Measurements from ENCODE around the gene PRR19. TPM values are rescaled to one million over a fixed set of nuclear protein-coding genes. Genes with fewer than 3 reads are reported as not detected.

The PRR19 gene
- total RNA-seq, 1 donor from 2014 or later, result 0.65 TPM

GRCh38 chr19:42283188-42284065, 18.5 kb upstream of the PRR19 start:
- DNase-seq (ENCODE audit: low read depth), result peak; percentile 63

- no peak for DNase-seq (ENCODE audit: low read depth)
Observed at GRCh38 chr19:42284066-42284501, 17.8 kb upstream of the PRR19 start.

- DNase-seq (ENCODE audit: low read depth), result no peak
Observed at GRCh38 chr19:42284591-42285341, 17.2 kb upstream of the PRR19 start.

GRCh38 chr19:42285541-42285941, 16.4 kb upstream of the PRR19 start:
- DNase-seq (ENCODE audit: low read depth), result no peak

- DNase-seq (ENCODE audit: low read depth), result no peak
Observed at GRCh38 chr19:42285988-42286348, 16.0 kb upstream of the PRR19 start.

GRCh38 chr19:42286349-42287016, 15.4 kb upstream of the PRR19 start:
- peak; percentile 40 for DNase-seq (ENCODE audit: low read depth)

- DNase-seq (ENCODE audit: low read depth), result no peak
Observed at GRCh38 chr19:42287017-42287826, 14.7 kb upstream of the PRR19 start.

GRCh38 chr19:42287827-42288107, 14.2 kb upstream of the PRR19 start:
- DNase-seq (ENCODE audit: low read depth), result no peak

GRCh38 chr19:42288387-42288786, 13.5 kb upstream of the PRR19 start:
- no peak for DNase-seq (ENCODE audit: low read depth)

- DNase-seq (ENCODE audit: low read depth), result no peak
Observed at GRCh38 chr19:42288881-42289555, 12.9 kb upstream of the PRR19 start.

GRCh38 chr19:42289556-42290041, 12.3 kb upstream of the PRR19 start:
- DNase-seq (ENCODE audit: low read depth), result no peak

GRCh38 chr19:42290136-42290522, 11.8 kb upstream of the PRR19 start:
- DNase-seq (ENCODE audit: low read depth), result no peak

- DNase-seq (ENCODE audit: low read depth), result no peak
Observed at GRCh38 chr19:42290523-42291434, 11.2 kb upstream of the PRR19 start.

GRCh38 chr19:42291435-42291810, 10.5 kb upstream of the PRR19 start:
- no peak for DNase-seq (ENCODE audit: low read depth)

- no peak for DNase-seq (ENCODE audit: low read depth)
Observed at GRCh38 chr19:42292042-42292960, 9.6 kb upstream of the PRR19 start.

- DNase-seq (ENCODE audit: low read depth), result no peak
Observed at GRCh38 chr19:42292963-42293362, 9.0 kb upstream of the PRR19 start.

- no peak for DNase-seq (ENCODE audit: low read depth)
Observed at GRCh38 chr19:42293540-42293939, 8.4 kb upstream of the PRR19 start.

GRCh38 chr19:42293948-42294347, 8.0 kb upstream of the PRR19 start:
- DNase-seq (ENCODE audit: low read depth), result no peak
